Caco-2 (cell line): Measurements from ENCODE around the gene HELZ. TPM values are rescaled to one million over a fixed set of nuclear protein-coding genes. Genes with fewer than 3 reads are reported as not detected.
"Not testable (repeated sequence)": the region's sequence is repeated elsewhere in the genome, so short reads cannot be mapped to it uniquely, and the experiment has no call there.

Experiments
- BruUV-seq: library from RNA; stranded (reverse); fragments of 400-500 nt; replicated peaks from 2 replicates; lab custom pipeline; 2021; lab: Mats Ljungman, UMichigan
- CTCF ChIA-PET: fragments of 300-600 bp; sonication (Branson Sonifier 250); formaldehyde crosslinking; loops from one replicate; lab custom pipeline; 2022; ENCODE audit warnings: antibody characterized with exemption; lab: Charles Lee
- POLR2A ChIA-PET: fragments of 300-600 bp; sonication (Branson Sonifier 250); formaldehyde crosslinking; loops from one replicate; lab custom pipeline; 2022; ENCODE audit warnings: antibody characterized with exemption; lab: Charles Lee
- DNase-seq, 2 experiments: peaks; one replicate each; pipeline versions ENCODE4 v3.0.0 to v3.0.0-alpha.2; 2020 to 2022
- H3K27me3 ChIP-seq: replicated peaks from 2 replicates; pipeline ENCODE4 v1.6.0; 2011; ENCODE audit warnings: low read length; ENCODE audit not compliant: control insufficient read depth, insufficient read depth
- H3K36me3 ChIP-seq: 2 replicates; pipeline ENCODE4 v1.5.1; 2011; ENCODE audit warnings: low read length; ENCODE audit not compliant: control insufficient read depth, insufficient read depth
- H3K4me1 ChIP-seq: fragments of 250-450 bp; sonication (Bioruptor Pico); 2 replicates; pipeline ENCODE4 v1.5.1; 2020; ENCODE audit warnings: mild to moderate bottlenecking
- H3K4me3 ChIP-seq: 2 replicates; pipeline ENCODE4 v1.5.1; 2011; ENCODE audit warnings: low read depth, mild to moderate bottlenecking, control low read depth, low read length
- H3K9me3 ChIP-seq: fragments of 250-450 bp; sonication (Bioruptor Pico); 2 replicates; pipeline ENCODE4 v1.5.1; 2020; ENCODE audit warnings: mild to moderate bottlenecking, moderate library complexity
- H3K27ac Mint-ChIP-seq: one replicate; pipeline ENCODE4 v1.8.0; 2022; ENCODE audit warnings: mixed read lengths; ENCODE audit not compliant: unreplicated experiment
- H3K27me3 Mint-ChIP-seq: one replicate; pipeline ENCODE4 v1.8.0; 2022; ENCODE audit warnings: mixed read lengths; ENCODE audit not compliant: insufficient read depth, unreplicated experiment
- H3K36me3 Mint-ChIP-seq: one replicate; pipeline ENCODE4 v1.8.0; 2022; ENCODE audit warnings: mild to moderate bottlenecking, mixed read lengths; ENCODE audit not compliant: insufficient read depth, unreplicated experiment
- H3K4me1 Mint-ChIP-seq: one replicate; pipeline ENCODE4 v1.8.0; 2022; ENCODE audit warnings: low read depth, mixed read lengths; ENCODE audit not compliant: unreplicated experiment
- H3K4me3 Mint-ChIP-seq: one replicate; pipeline ENCODE4 v1.8.0; 2022; ENCODE audit warnings: mild to moderate bottlenecking, moderate library complexity, mixed read lengths; ENCODE audit not compliant: unreplicated experiment
- H3K9me3 Mint-ChIP-seq: one replicate; pipeline ENCODE4 v1.8.0; 2022; ENCODE audit warnings: mixed read lengths; ENCODE audit not compliant: unreplicated experiment
- intact Hi-C: fragments of 100-400 bp; cut with micrococcal nuclease; formaldehyde crosslinking; loops from one replicate; pipeline ENCODE4 v1.10.0; 2022; ENCODE audit not compliant: unreplicated experiment
- total RNA-seq: library from RNA; stranded (reverse); gene quantifications from 2 replicates; pipeline ENCODE4 v1.2.3, GENCODE V29; 2022
- TF ChIP-seq, protein P1 (sequence below), 2 experiments: fragments of 200-600 bp in 1 of 2; IDR thresholded peaks; 1 replicate in 1 of 2; 2 replicates in 1 of 2; pipeline versions ENCODE4 v1.5.1 to v1.8.0; 2011 to 2022; ENCODE audit warnings: antibody characterized with exemption in 1 of 2, control low read depth in 1 of 2, inconsistent platforms in 1 of 2, low read depth in 1 of 2, low read length in 1 of 2, mild to moderate bottlenecking in 1 of 2, moderate library complexity in 1 of 2; ENCODE audit not compliant: insufficient read depth in 1 of 2, severe bottlenecking in 1 of 2, unreplicated experiment in 1 of 2

HELZ gene
- total RNA-seq, 1 experiment from 2014 or later, result 63.8 TPM

- H3K27ac Mint-ChIP-seq, result no peak overlapping the region
- no TSS peak for BruUV-seq
- Histone ChIP-seq H3K9me3 (peaks cover 1% of the 10 kb centered on the region; the same call in 1 of the 2 replicates), H3K4me1 (peaks cover 46% of the 10 kb centered on the region), H3K4me3 (no peak overlapping the region), H3K27me3 (no peaks in the 10 kb centered on the region), H3K36me3 (no peaks in the 10 kb centered on the region)
- peaks cover 4% of the 10 kb centered on the region for H3K9me3 Mint-ChIP-seq
- no peak for DNase-seq
- CTCF ChIA-PET, result no interaction called here
- TF ChIP-seq, protein P1, sequence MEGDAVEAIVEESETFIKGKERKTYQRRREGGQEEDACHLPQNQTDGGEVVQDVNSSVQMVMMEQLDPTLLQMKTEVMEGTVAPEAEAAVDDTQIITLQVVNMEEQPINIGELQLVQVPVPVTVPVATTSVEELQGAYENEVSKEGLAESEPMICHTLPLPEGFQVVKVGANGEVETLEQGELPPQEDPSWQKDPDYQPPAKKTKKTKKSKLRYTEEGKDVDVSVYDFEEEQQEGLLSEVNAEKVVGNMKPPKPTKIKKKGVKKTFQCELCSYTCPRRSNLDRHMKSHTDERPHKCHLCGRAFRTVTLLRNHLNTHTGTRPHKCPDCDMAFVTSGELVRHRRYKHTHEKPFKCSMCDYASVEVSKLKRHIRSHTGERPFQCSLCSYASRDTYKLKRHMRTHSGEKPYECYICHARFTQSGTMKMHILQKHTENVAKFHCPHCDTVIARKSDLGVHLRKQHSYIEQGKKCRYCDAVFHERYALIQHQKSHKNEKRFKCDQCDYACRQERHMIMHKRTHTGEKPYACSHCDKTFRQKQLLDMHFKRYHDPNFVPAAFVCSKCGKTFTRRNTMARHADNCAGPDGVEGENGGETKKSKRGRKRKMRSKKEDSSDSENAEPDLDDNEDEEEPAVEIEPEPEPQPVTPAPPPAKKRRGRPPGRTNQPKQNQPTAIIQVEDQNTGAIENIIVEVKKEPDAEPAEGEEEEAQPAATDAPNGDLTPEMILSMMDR (IDR thresholded peaks at IDR 0.05; ENCODE audit: insufficient read depth in 1 of 2, low read depth in 1 of 2, low read length in 1 of 2, severe bottlenecking in 1 of 2, unreplicated experiment in 1 of 2), result no peak
- intact Hi-C loops, result no loop called here
- POLR2A ChIA-PET, result no interaction called here
- H3K27me3 Mint-ChIP-seq, result no peaks in the 10 kb centered on the region
- H3K4me3 Mint-ChIP-seq, result no peak overlapping the region
- no peaks in the 10 kb centered on the region for H3K36me3 Mint-ChIP-seq
- H3K4me1 Mint-ChIP-seq, result peaks cover 19% of the 10 kb centered on the region
Measured at GRCh38 chr17:67041941-67042899, 202.8 kb downstream of the HELZ start.

DNA sequence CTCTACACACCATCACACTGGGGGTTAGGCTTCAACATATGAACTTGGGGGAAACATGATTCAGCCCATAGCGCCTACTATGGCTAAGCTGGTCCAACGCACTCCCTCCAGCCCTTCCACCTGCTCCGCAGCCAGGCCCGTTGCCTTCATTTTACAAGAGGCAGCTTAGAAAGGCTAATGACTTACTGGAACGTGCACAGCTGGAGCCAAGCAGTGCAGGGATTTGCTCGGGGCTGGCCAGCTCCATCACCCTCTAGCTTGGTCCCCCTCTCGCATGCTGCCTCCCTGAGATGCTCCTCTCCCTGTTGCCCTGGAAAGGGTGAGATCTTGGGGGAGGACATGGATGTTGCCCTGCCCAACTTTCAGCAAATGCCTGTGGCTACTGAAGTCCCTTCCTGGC lies 203.5 kb downstream of the HELZ start:
- Mint-ChIP-seq H3K36me3 (no peaks in the 10 kb centered on the region), H3K27ac (no peak overlapping the region), H3K9me3 (peaks cover 11% of the 10 kb centered on the region), H3K4me3 (no peak overlapping the region), H3K27me3 (no peaks in the 10 kb centered on the region), H3K4me1 (peaks cover 24% of the 10 kb centered on the region)
- no peak overlapping the region for H3K4me3 ChIP-seq
- H3K9me3 ChIP-seq, result no peaks in the 10 kb centered on the region
- H3K27me3 ChIP-seq, result no peaks in the 10 kb centered on the region
- peaks cover 46% of the 10 kb centered on the region for H3K4me1 ChIP-seq
- no peak for DNase-seq
- no peaks in the 10 kb centered on the region for H3K36me3 ChIP-seq
- TF ChIP-seq, protein P1 (IDR thresholded peaks at IDR 0.05; ENCODE audit: insufficient read depth in 1 of 2, low read depth in 1 of 2, low read length in 1 of 2, severe bottlenecking in 1 of 2, unreplicated experiment in 1 of 2), result no peak
- intact Hi-C loops, result no loop called here
- ChIA-PET CTCF (no interaction called here), POLR2A (no interaction called here)
- no TSS peak for BruUV-seq

DNA sequence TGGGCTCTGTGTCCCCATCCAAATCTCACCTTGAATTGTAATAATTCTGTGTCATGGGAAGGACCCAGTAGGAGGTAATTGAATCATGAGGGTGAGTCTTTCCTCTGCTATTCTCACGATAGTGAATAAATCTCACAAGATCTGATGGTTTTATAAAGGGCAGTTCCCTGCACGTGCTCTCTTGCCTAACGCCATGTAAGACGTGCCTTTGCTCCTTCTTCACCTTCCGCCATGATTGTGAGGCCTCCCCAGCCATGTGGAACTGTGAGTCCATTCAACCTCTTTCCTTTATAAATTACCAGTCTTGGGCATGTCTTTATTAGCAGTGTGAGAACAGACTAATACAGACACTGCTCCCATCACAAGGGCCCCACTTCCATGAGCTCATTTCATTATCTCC lies 203.9 kb downstream of the HELZ start:
- H3K36me3 Mint-ChIP-seq, H3K4me3 ChIP-seq, BruUV-seq, intact Hi-C loops, H3K36me3 ChIP-seq, CTCF ChIA-PET, DNase-seq, H3K9me3 ChIP-seq, H3K27me3 Mint-ChIP-seq, H3K4me3 Mint-ChIP-seq, H3K27me3 ChIP-seq, POLR2A ChIA-PET, H3K27ac Mint-ChIP-seq: not testable (repeated sequence)
- peaks cover 15% of the 10 kb centered on the region for H3K9me3 Mint-ChIP-seq
- H3K4me1 ChIP-seq, result peaks cover 46% of the 10 kb centered on the region
- H3K4me1 Mint-ChIP-seq, result peaks cover 27% of the 10 kb centered on the region
